ENCODE results near the gene RTTN.

Gene RTTN

DNA sequence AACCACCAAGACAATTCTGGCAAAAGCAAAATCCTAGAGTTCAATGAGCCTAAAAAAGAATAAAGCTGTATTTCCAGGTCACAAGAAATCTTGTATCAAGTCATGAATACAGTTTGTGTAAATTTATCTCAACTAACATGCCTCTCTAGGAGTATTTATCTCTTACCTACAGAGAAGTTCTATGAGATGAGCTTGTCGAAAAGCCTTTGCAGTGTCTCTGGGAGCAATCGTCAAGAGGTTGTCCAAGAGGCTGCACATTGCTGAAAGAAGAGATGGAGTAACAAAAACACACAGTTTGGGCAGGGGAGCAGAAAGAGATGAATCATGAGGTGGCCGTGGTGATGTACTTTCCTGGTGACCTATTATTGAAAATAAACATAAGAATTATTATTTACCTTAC is 145.8 kb downstream of the RTTN start:
- Histone ChIP-seq H3K36me3 (ENCODE audit: control insufficient read depth in 4 of 4, insufficient read depth in 4 of 4, low read length in 3 of 4) (peaks cover 2 to 34% (median 7%) of the 10 kb centered on the region in 4 experiments), H3K27ac (ENCODE audit: insufficient read depth in 1 of 2, low read depth in 1 of 2, low read length in 2 of 2, poor library complexity in 1 of 2, severe bottlenecking in 2 of 2) (no peak overlapping the region), H3K27me3 (replicated peaks in 2 of 5; ENCODE audit: control insufficient read depth in 4 of 5, insufficient read depth in 5 of 5, low read length in 4 of 5) (no peaks in the 10 kb centered on the region), H3K9me3 (ENCODE audit: control extremely low read depth in 1 of 5, control insufficient read depth in 4 of 5, insufficient read depth in 2 of 5, low read depth in 1 of 5, low read length in 4 of 5) (no peaks in the 10 kb centered on the region), H3K4me3 (ENCODE audit: control insufficient read depth in 1 of 7, extremely low read depth in 1 of 7, insufficient read depth in 4 of 7, low read depth in 2 of 7, low read length in 6 of 7) (no peak overlapping the region), H3K4me1 (ENCODE audit: control extremely low read depth in 1 of 4, control insufficient read depth in 4 of 4, insufficient read depth in 4 of 4, low read length in 3 of 4) (no peaks in the 10 kb centered on the region)
- WGBS (ENCODE audit: insufficient coverage), result 100% methylated on average over 1 of the region's 3 CpGs
- ChIA-PET CTCF (no interaction called here), POLR2A (no interaction called here)
- DNase-seq, result peak in 1 of 3 donors; percentile 1

DNA sequence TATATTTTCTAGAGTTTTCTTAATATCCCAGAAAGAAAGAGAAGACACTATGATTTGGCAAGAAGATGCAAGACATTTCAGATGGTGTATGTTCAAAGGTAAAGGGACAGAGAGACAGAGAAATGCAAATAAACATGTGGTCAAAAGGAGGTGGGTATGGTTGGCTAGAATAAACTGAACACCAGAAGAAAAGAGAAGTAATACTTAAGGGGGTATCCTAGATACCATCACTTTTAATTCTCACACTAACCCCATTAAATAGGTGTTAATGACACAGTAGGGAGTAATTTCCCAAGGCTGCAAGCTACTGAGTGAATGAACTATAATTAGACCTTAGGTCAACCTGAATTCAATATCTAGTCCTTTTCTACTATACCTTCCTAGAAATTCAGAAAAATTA is 146.6 kb downstream of the RTTN start:
- Histone ChIP-seq H3K4me1 (ENCODE audit: control extremely low read depth in 1 of 4, control insufficient read depth in 4 of 4, insufficient read depth in 4 of 4, low read length in 3 of 4) (no peaks in the 10 kb centered on the region), H3K4me3 (ENCODE audit: control insufficient read depth in 1 of 7, extremely low read depth in 1 of 7, insufficient read depth in 4 of 7, low read depth in 2 of 7, low read length in 6 of 7) (no peak overlapping the region), H3K27me3 (replicated peaks in 2 of 5; ENCODE audit: control insufficient read depth in 4 of 5, insufficient read depth in 5 of 5, low read length in 4 of 5) (no peaks in the 10 kb centered on the region), H3K27ac (ENCODE audit: insufficient read depth in 1 of 2, low read depth in 1 of 2, low read length in 2 of 2, poor library complexity in 1 of 2, severe bottlenecking in 2 of 2) (no peak overlapping the region), H3K36me3 (ENCODE audit: control insufficient read depth in 4 of 4, insufficient read depth in 4 of 4, low read length in 3 of 4) (peaks cover 2 to 37% (median 7%) of the 10 kb centered on the region in 4 experiments), H3K9me3 (ENCODE audit: control extremely low read depth in 1 of 5, control insufficient read depth in 4 of 5, insufficient read depth in 2 of 5, low read depth in 1 of 5, low read length in 4 of 5) (no peaks in the 10 kb centered on the region)
- ChIA-PET CTCF (no interaction called here), POLR2A (no interaction called here)
- DNase-seq, result no peak

DNA sequence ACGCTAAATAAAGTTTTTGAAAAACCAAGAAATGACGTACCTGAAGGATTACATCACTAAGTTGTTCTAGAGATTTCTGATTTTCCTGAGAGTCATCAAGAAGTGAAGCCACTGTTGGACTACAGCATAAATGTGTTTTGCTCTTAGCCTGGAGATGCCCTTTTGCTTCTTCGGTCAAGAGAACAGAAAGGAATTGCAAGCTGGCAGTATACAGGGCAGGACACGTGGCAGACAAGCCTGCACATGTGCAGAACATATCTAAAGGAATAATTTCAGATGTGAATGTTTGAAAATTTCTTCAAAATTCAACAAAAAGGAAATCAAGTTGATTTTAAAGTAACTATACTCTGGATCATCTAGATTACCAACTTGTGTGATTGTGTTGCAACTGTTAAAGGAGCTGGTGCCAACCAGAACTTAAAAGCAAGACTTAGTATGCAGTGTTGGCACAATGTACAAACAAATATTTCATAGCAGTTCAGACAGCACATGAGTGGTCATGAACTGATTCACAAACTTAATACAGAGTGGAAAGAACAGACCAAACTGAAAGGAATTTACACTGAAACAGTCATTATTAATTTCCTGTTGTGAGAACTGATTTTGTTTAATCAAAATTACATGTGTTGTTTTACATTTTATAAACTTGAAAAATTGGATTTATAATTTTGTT is 157.4 kb downstream of the RTTN start:
- DNase-seq, result no peak
- POLR2A ChIA-PET, result no interaction called here
- Histone ChIP-seq H3K36me3 (ENCODE audit: control insufficient read depth in 4 of 4, insufficient read depth in 4 of 4, low read length in 3 of 4) (peaks cover 5 to 23% (median 8%) of the 10 kb centered on the region in 4 experiments), H3K27ac (ENCODE audit: insufficient read depth in 1 of 2, low read depth in 1 of 2, low read length in 2 of 2, poor library complexity in 1 of 2, severe bottlenecking in 2 of 2) (no peak overlapping the region), H3K9me3 (ENCODE audit: control extremely low read depth in 1 of 5, control insufficient read depth in 4 of 5, insufficient read depth in 2 of 5, low read depth in 1 of 5, low read length in 4 of 5) (no peaks in the 10 kb centered on the region), H3K27me3 (replicated peaks in 2 of 5; ENCODE audit: control insufficient read depth in 4 of 5, insufficient read depth in 5 of 5, low read length in 4 of 5) (no peaks in the 10 kb centered on the region), H3K4me1 (ENCODE audit: control extremely low read depth in 1 of 4, control insufficient read depth in 4 of 4, insufficient read depth in 4 of 4, low read length in 3 of 4) (no peaks in the 10 kb centered on the region), H3K4me3 (ENCODE audit: control insufficient read depth in 1 of 7, extremely low read depth in 1 of 7, insufficient read depth in 4 of 7, low read depth in 2 of 7, low read length in 6 of 7) (no peak overlapping the region)
- 95% methylated on average over 4 of the region's 4 CpGs for WGBS (ENCODE audit: insufficient coverage)
- CTCF ChIA-PET, result no interaction called here

DNA sequence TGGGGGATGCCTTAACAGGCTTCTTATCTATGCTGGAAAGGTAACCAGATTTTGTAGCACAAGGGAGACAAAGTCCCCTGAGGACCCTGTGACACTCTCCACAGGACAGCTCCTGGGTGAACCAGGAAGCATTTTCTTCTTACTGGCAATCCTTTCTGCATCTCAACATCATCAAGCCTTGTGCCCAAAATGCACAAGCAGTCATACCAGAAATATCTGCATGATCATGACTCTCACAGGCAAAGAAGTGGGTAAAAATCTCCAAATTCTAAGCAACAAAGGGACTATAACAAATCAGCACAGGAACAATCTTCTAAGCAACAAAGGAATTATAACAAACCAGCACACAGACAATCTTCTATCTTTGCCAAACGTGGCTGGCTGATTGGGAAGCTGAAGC is 158.7 kb downstream of the RTTN start:
- H3K9me3 ChIP-seq (ENCODE audit: control extremely low read depth in 1 of 5, control insufficient read depth in 4 of 5, insufficient read depth in 2 of 5, low read depth in 1 of 5, low read length in 4 of 5), result no peaks in the 10 kb centered on the region
- H3K27ac ChIP-seq (ENCODE audit: insufficient read depth in 1 of 2, low read depth in 1 of 2, low read length in 2 of 2, poor library complexity in 1 of 2, severe bottlenecking in 2 of 2), result no peak overlapping the region
- DNase-seq, result no peak
- peaks cover 2 to 23% (median 7%) of the 10 kb centered on the region in 4 experiments for H3K36me3 ChIP-seq (ENCODE audit: control insufficient read depth in 4 of 4, insufficient read depth in 4 of 4, low read length in 3 of 4)
- WGBS (ENCODE audit: insufficient coverage), result no CpG with 5 or more reads among the region's 1 CpG
- no peaks in the 10 kb centered on the region for H3K4me1 ChIP-seq (ENCODE audit: control extremely low read depth in 1 of 4, control insufficient read depth in 4 of 4, insufficient read depth in 4 of 4, low read length in 3 of 4)
- ChIA-PET CTCF (no interaction called here), POLR2A (no interaction called here)
- H3K4me3 ChIP-seq (ENCODE audit: control insufficient read depth in 1 of 7, extremely low read depth in 1 of 7, insufficient read depth in 4 of 7, low read depth in 2 of 7, low read length in 6 of 7), result no peak overlapping the region
- H3K27me3 ChIP-seq (replicated peaks in 2 of 5; ENCODE audit: control insufficient read depth in 4 of 5, insufficient read depth in 5 of 5, low read length in 4 of 5), result no peaks in the 10 kb centered on the region

DNA sequence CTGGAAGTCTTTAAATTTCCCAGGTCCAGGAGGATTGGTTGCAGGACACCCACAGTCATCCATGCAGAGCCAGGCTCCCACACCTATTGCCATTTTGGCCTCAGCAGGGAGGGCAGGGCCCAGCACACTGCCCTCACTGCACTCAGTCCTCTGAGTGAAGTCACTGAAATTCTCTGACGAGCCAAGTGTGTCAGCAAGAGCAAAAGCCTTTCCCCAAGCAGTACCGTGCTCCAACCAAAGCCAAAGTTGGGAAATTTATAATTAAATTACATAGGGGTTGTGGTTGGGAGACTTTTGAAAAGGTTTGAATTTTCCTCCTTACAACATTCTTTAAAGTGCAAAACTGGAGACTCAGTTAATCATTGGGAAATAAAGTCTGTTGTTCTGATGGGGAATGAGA is 159.3 kb downstream of the RTTN start:
- 100% methylated on average over 2 of the region's 2 CpGs for WGBS (ENCODE audit: insufficient coverage)
- Histone ChIP-seq H3K36me3 (ENCODE audit: control insufficient read depth in 4 of 4, insufficient read depth in 4 of 4, low read length in 3 of 4) (peaks cover 2 to 24% (median 7%) of the 10 kb centered on the region in 4 experiments), H3K27ac (ENCODE audit: insufficient read depth in 1 of 2, low read depth in 1 of 2, low read length in 2 of 2, poor library complexity in 1 of 2, severe bottlenecking in 2 of 2) (no peak overlapping the region), H3K9me3 (ENCODE audit: control extremely low read depth in 1 of 5, control insufficient read depth in 4 of 5, insufficient read depth in 2 of 5, low read depth in 1 of 5, low read length in 4 of 5) (no peaks in the 10 kb centered on the region), H3K4me3 (ENCODE audit: control insufficient read depth in 1 of 7, extremely low read depth in 1 of 7, insufficient read depth in 4 of 7, low read depth in 2 of 7, low read length in 6 of 7) (no peak overlapping the region), H3K4me1 (ENCODE audit: control extremely low read depth in 1 of 4, control insufficient read depth in 4 of 4, insufficient read depth in 4 of 4, low read length in 3 of 4) (no peaks in the 10 kb centered on the region), H3K27me3 (replicated peaks in 2 of 5; ENCODE audit: control insufficient read depth in 4 of 5, insufficient read depth in 5 of 5, low read length in 4 of 5) (no peaks in the 10 kb centered on the region)
- CTCF ChIA-PET, result interaction anchor here (0.5 kb wide), 1 partner anchor 9 kb away, joined by 3 read pairs; no protein-coding TSS in a partner anchor
- POLR2A ChIA-PET, result no interaction called here
- no peak for DNase-seq

DNA sequence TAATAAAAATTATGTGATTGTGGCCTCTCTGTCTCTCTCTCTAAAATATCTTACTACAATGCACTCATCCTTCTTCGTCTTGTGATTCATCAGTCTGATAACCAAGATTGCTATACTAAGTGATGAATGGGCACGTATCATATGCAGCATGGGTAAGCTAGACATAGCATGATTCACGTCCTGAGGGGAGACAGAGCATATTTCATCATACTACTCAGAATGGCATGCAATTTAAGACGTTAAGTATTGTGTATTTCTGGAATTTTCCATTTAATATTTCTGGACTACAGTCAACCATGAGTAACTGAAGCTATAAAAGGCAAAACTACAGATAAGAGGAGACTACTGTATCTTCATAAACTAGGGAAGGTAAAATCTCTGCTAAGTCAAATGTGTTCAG is 160.9 kb downstream of the RTTN start:
- DNase-seq, result no peak
- Histone ChIP-seq H3K27ac (ENCODE audit: insufficient read depth in 1 of 2, low read depth in 1 of 2, low read length in 2 of 2, poor library complexity in 1 of 2, severe bottlenecking in 2 of 2) (no peak overlapping the region), H3K27me3 (replicated peaks in 2 of 5; ENCODE audit: control insufficient read depth in 4 of 5, insufficient read depth in 5 of 5, low read length in 4 of 5) (no peaks in the 10 kb centered on the region), H3K9me3 (ENCODE audit: control extremely low read depth in 1 of 5, control insufficient read depth in 4 of 5, insufficient read depth in 2 of 5, low read depth in 1 of 5, low read length in 4 of 5) (no peaks in the 10 kb centered on the region), H3K4me1 (ENCODE audit: control extremely low read depth in 1 of 4, control insufficient read depth in 4 of 4, insufficient read depth in 4 of 4, low read length in 3 of 4) (no peaks in the 10 kb centered on the region), H3K36me3 (ENCODE audit: control insufficient read depth in 4 of 4, insufficient read depth in 4 of 4, low read length in 3 of 4) (peaks cover 3 to 14% (median 3%) of the 10 kb centered on the region in 4 experiments), H3K4me3 (ENCODE audit: control insufficient read depth in 1 of 7, extremely low read depth in 1 of 7, insufficient read depth in 4 of 7, low read depth in 2 of 7, low read length in 6 of 7) (no peak overlapping the region)
- ChIA-PET POLR2A (no interaction called here), CTCF (interaction anchor here (1.6 kb wide), 1 partner anchor 9 kb away, joined by 3 read pairs; no protein-coding TSS in a partner anchor)
- WGBS (ENCODE audit: insufficient coverage), result 100% methylated on average over 2 of the region's 4 CpGs

DNA sequence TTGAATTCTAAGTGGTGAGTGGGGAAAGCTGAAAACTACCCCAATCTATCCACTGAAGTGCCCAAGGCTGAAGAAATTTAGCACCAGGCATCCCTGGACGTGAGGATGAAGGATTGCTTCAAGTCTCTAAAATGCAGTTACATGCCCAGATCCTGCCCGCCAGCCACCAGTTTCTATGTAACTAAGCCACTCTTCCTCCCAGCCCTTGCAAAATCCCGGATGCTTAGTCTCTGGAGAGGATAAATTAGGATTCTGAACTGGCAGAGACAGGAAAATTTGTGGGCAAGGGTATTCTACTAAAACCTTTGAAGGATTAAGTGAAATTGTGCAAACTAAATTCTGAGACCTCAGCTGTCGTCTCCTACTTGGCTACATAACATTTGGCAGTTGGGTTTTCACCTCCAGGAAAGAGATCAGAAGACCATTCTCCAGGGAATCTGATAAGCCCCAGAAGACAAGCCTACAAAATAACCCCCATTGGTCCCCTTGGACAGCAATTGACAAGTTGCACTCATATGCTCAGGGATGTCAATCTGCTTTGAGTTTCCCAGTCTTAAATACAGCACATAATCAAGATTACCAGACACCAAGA is 163.9 kb downstream of the RTTN start:
- ChIA-PET POLR2A (no interaction called here), CTCF (interaction anchor here (0.6 kb wide), 2 partner anchors 11 to 741 kb away, joined by 3 read pairs; no protein-coding TSS in a partner anchor)
- 93% methylated on average over 3 of the region's 4 CpGs for WGBS (ENCODE audit: insufficient coverage)

More for the DNA sequence above, 163.9 kb downstream of the RTTN start:
- Histone ChIP-seq H3K36me3 (ENCODE audit: control insufficient read depth in 4 of 4, insufficient read depth in 4 of 4, low read length in 3 of 4) (peaks cover 3 to 17% (median 12%) of the 10 kb centered on the region in 4 experiments), H3K27me3 (replicated peaks in 2 of 5; ENCODE audit: control insufficient read depth in 4 of 5, insufficient read depth in 5 of 5, low read length in 4 of 5) (no peaks in the 10 kb centered on the region), H3K9me3 (ENCODE audit: control extremely low read depth in 1 of 5, control insufficient read depth in 4 of 5, insufficient read depth in 2 of 5, low read depth in 1 of 5, low read length in 4 of 5) (no peaks in the 10 kb centered on the region), H3K27ac (ENCODE audit: insufficient read depth in 1 of 2, low read depth in 1 of 2, low read length in 2 of 2, poor library complexity in 1 of 2, severe bottlenecking in 2 of 2) (no peak overlapping the region), H3K4me3 (ENCODE audit: control insufficient read depth in 1 of 7, extremely low read depth in 1 of 7, insufficient read depth in 4 of 7, low read depth in 2 of 7, low read length in 6 of 7) (no peak overlapping the region), H3K4me1 (ENCODE audit: control extremely low read depth in 1 of 4, control insufficient read depth in 4 of 4, insufficient read depth in 4 of 4, low read length in 3 of 4) (no peaks in the 10 kb centered on the region)
- no peak for DNase-seq

Data from common myeloid progenitor, CD34-positive (primary cell).